RWPE2 (cell line): Measurements from ENCODE around the gene PLA1A.

Experiments used
- ATAC-seq: fragments of 200-7000 bp; cut with Tn5 transposase; 3 replicates; pipeline ENCODE4 v1.9.1; 2021; ENCODE audit warnings: low read depth
- DNase-seq: peaks from one replicate; pipeline ENCODE4 v3.0.0-alpha.2; 2020; ENCODE audit warnings: low spot score
- H3K27ac ChIP-seq: fragments of 450-650 bp; 2 replicates; pipeline ENCODE4 v1.5.1; 2017; ENCODE audit warnings: mild to moderate bottlenecking; ENCODE audit not compliant: poor library complexity, severe bottlenecking
- H3K27me3 ChIP-seq: fragments of 250-450 bp; sonication (Bioruptor Pico); 2 replicates; pipeline ENCODE4 v1.5.1; 2021; ENCODE audit warnings: mild to moderate bottlenecking, moderate library complexity; ENCODE audit not compliant: insufficient read depth, poor library complexity, severe bottlenecking
- H3K36me3 ChIP-seq: fragments of 250-450 bp; sonication (Bioruptor Pico); 2 replicates; pipeline ENCODE4 v1.5.1; 2020; ENCODE audit warnings: low read depth, mild to moderate bottlenecking, moderate library complexity
- H3K4me1 ChIP-seq: fragments of 250-450 bp; sonication (Bioruptor Pico); 2 replicates; pipeline ENCODE4 v1.5.1; 2021; ENCODE audit warnings: mild to moderate bottlenecking, moderate library complexity; ENCODE audit not compliant: insufficient read depth, poor library complexity, severe bottlenecking
- H3K4me3 ChIP-seq: fragments of 250-450 bp; sonication (Bioruptor Pico); 2 replicates; pipeline ENCODE4 v1.5.1; 2021; ENCODE audit warnings: mild to moderate bottlenecking, moderate library complexity; ENCODE audit not compliant: severe bottlenecking
- H3K9me3 ChIP-seq: fragments of 250-450 bp; sonication (Bioruptor Pico); 2 replicates; pipeline ENCODE4 v1.5.1; 2021; ENCODE audit warnings: mild to moderate bottlenecking, moderate library complexity; ENCODE audit not compliant: severe bottlenecking
- CTCF ChIP-seq: fragments of 450-650 bp; IDR thresholded peaks from one replicate; pipeline ENCODE4 v1.5.1; 2017; ENCODE audit warnings: mild to moderate bottlenecking, moderate library complexity; ENCODE audit not compliant: poor library complexity, severe bottlenecking

PLA1A gene

DNA sequence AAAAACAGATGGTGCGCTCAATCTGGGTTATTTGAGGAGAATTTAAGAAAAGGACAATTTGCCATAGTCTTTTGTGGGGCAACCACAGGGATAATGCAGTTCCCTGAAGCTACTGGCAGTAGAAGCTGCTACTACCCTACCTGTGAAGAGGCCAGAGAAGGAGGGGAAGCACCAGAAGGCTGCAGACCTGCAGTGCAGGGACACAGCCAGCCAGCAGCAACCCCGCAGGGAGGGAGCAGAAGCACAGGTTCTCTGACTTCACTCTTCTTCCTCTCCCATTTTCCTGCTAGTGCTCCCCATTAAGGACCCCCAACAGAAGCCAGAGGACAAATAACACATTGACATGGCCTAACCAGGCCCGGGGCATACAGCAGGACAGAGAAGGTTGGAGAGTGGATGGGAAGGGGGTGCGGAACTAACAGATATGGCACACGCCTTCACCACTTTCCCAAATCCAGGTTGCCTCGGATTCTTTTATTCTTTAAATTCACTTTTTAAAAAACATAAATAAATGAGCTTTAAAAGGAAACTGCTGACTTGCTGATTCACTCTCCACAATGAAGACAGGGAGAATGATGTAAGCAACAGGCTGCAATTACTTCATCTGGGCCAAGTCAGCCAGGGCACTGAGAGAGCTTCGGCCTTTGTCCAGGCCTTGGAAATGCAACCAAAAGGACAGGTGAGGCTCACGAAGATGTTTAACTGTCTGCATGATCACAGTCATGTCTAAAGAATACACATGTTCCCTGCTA is 32.6 kb downstream of the PLA1A start:
- DNase-seq = no peak
- H3K4me3 ChIP-seq = no peak overlapping the region
- ATAC-seq = no peak

GRCh38 chr3:119630880-119631329 is 33.2 kb downstream of the PLA1A start:
- H3K4me1 ChIP-seq = no peaks in the 10 kb centered on the region
- no peaks in the 10 kb centered on the region for H3K9me3 ChIP-seq
- H3K27ac ChIP-seq = no peak overlapping the region
- DNase-seq = no peak
- H3K36me3 ChIP-seq = no peaks in the 10 kb centered on the region
- TF ChIP-seq CTCF = no peak
- H3K4me3 ChIP-seq = no peak overlapping the region
- no peak for ATAC-seq
- no peaks in the 10 kb centered on the region for H3K27me3 ChIP-seq

More for the DNA sequence above, 32.6 kb downstream of the PLA1A start:
- H3K4me1 ChIP-seq = no peaks in the 10 kb centered on the region
- no peak for TF ChIP-seq CTCF
- H3K9me3 ChIP-seq = no peaks in the 10 kb centered on the region
- no peaks in the 10 kb centered on the region for H3K36me3 ChIP-seq
- H3K27me3 ChIP-seq = no peaks in the 10 kb centered on the region
- no peak overlapping the region for H3K27ac ChIP-seq

DNA sequence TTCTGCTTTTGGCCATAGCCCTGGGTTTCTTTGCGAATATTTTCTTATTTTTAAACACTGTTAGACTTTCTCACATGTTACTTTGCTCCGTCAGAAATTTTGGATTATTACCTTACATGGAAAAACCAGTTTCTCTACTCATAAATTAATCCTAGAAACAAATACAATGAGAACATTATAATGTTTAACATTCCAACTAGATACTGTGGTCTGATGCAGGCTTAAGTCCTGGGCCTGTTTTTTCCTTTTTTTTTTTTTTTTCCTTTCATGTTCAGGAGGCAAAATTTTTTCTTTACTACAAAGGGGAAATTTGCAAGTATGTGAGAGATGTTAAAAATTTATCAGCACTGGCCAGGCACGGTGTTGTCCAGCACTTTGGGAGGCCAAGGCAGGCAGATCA is 33.8 kb downstream of the PLA1A start:
- no peak for DNase-seq
- H3K36me3 ChIP-seq = no peaks in the 10 kb centered on the region
- no peak overlapping the region for H3K27ac ChIP-seq
- H3K4me3 ChIP-seq = no peak overlapping the region
- H3K9me3 ChIP-seq = no peaks in the 10 kb centered on the region
- no peaks in the 10 kb centered on the region for H3K27me3 ChIP-seq
- TF ChIP-seq CTCF = no peak
- no peak for ATAC-seq
- no peaks in the 10 kb centered on the region for H3K4me1 ChIP-seq

DNA sequence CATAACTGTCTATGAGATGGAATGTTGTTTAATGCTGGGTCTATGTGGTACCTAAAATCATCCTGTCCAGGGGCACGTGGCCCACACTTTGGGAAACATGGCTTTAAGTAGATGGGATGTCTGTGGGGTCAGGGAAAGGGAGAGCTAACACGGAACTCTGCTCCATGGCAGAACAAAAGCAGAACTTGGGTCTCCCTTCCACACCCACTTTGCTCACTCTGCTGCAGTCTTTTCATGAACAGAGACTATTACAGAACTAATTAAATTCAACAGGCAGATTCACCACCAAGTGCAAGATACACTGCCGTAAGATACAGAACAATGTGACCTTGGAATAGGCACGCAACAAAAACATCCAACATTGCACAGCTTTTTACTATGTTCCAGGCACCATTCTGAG is 34.5 kb downstream of the PLA1A start:
- no peaks in the 10 kb centered on the region for H3K4me1 ChIP-seq
- no peak overlapping the region for H3K4me3 ChIP-seq
- H3K9me3 ChIP-seq = no peaks in the 10 kb centered on the region
- no peaks in the 10 kb centered on the region for H3K36me3 ChIP-seq
- ATAC-seq (no peak), DNase-seq (no peak)
- H3K27me3 ChIP-seq = no peaks in the 10 kb centered on the region
- no peak for TF ChIP-seq CTCF
- no peak overlapping the region for H3K27ac ChIP-seq

DNA sequence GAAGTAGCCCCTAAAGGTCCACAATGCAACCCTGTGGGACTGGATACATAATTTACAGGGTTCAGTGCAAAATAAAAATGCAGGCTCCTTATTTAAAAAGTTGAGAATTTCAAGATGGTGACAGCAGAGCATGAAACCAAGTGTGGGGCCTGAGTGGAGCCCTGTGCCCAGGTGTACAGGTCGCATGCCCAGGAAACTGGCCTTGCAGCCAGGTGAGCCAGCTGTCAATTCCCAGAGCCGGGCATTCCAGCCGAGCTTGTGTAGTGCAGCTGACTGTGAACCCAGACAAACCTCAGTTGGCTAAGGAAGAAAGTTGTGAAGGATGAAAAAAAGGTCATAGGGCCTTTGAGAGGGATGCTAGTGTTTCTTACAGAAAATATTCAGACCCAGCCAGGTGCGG is 35.1 kb downstream of the PLA1A start:
- ATAC-seq = no peak
- Histone ChIP-seq H3K4me1 (peaks cover 3% of the 10 kb centered on the region), H3K36me3 (no peaks in the 10 kb centered on the region)

More for the DNA sequence above, 35.1 kb downstream of the PLA1A start:
- Histone ChIP-seq H3K27me3 (no peaks in the 10 kb centered on the region), H3K4me3 (no peak overlapping the region), H3K27ac (no peak overlapping the region), H3K9me3 (no peaks in the 10 kb centered on the region)
- TF ChIP-seq CTCF = no peak
- no peak for DNase-seq
